ENCODE data around the gene FOXRED1. TPM values are rescaled to one million over a fixed set of nuclear protein-coding genes. Genes with fewer than 3 reads are reported as not detected.

The FOXRED1 gene
- total RNA-seq, 1 donor from 2014 or later = 14.8 TPM

DNA sequence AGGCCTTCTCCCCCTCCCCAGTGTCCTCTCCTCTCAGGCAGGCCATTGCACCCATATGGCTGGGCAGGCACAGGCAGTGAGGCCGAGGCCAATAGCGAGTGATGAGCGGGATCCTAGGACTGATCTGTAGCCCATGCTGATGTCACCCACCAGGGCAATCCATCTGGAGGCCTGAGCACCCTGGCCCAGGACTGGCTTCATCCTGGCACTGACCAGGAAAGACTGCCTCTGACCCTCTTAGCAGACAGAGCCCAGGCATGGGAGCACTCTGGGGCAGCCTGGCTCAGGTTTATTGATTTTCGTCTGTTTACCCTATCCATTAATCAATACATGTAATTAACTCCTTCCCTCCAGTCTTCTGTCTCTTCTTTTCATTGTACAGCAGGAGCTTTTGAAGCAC lies 8.8 kb downstream of the FOXRED1 start:
- no peak overlapping the region for H3K27ac ChIP-seq
- peaks cover 12% of the 10 kb centered on the region for H3K4me1 ChIP-seq
- no peaks in the 10 kb centered on the region for H3K27me3 ChIP-seq
- H3K36me3 ChIP-seq = peaks cover 18% of the 10 kb centered on the region
- no peak overlapping the region for H3K4me3 ChIP-seq
- TF ChIP-seq, protein P1, sequence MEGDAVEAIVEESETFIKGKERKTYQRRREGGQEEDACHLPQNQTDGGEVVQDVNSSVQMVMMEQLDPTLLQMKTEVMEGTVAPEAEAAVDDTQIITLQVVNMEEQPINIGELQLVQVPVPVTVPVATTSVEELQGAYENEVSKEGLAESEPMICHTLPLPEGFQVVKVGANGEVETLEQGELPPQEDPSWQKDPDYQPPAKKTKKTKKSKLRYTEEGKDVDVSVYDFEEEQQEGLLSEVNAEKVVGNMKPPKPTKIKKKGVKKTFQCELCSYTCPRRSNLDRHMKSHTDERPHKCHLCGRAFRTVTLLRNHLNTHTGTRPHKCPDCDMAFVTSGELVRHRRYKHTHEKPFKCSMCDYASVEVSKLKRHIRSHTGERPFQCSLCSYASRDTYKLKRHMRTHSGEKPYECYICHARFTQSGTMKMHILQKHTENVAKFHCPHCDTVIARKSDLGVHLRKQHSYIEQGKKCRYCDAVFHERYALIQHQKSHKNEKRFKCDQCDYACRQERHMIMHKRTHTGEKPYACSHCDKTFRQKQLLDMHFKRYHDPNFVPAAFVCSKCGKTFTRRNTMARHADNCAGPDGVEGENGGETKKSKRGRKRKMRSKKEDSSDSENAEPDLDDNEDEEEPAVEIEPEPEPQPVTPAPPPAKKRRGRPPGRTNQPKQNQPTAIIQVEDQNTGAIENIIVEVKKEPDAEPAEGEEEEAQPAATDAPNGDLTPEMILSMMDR (IDR thresholded peaks at IDR 0.05) = no peak
- H3K9me3 ChIP-seq = no peaks in the 10 kb centered on the region
- DNase-seq (no peak), ATAC-seq (no peak)
- intact Hi-C loops (cut with DNase I) = no loop called here

DNA sequence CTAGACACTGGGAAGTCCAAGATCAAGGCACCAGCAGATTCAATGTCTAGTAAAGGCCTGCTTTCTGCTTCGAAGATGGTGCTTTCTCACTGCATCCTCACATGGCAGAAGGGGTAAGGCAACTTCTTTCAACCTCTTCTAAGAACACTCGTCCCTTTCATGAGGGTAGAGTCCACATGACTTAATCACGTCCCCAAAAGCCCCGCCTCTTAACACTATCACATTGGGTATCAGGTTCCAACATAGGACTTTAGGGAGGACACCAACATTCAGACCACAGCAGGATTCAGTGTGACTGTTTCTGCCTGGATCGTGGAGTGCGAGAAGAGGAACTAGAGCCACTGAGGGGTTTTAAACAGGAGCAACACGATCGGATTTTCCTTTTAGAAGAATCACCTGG lies 10.2 kb downstream of the FOXRED1 start:
- peaks cover 8% of the 10 kb centered on the region for H3K36me3 ChIP-seq
- intact Hi-C loops (cut with DNase I) = no loop called here
- H3K9me3 ChIP-seq = no peaks in the 10 kb centered on the region
- H3K27me3 ChIP-seq = no peaks in the 10 kb centered on the region
- H3K4me1 ChIP-seq = peaks cover 19% of the 10 kb centered on the region
- no peak for ATAC-seq
- DNase-seq = no peak
- no peak overlapping the region for H3K4me3 ChIP-seq
- no peak overlapping the region for H3K27ac ChIP-seq
- TF ChIP-seq, protein P1 (IDR thresholded peaks at IDR 0.05) = no peak

DNA sequence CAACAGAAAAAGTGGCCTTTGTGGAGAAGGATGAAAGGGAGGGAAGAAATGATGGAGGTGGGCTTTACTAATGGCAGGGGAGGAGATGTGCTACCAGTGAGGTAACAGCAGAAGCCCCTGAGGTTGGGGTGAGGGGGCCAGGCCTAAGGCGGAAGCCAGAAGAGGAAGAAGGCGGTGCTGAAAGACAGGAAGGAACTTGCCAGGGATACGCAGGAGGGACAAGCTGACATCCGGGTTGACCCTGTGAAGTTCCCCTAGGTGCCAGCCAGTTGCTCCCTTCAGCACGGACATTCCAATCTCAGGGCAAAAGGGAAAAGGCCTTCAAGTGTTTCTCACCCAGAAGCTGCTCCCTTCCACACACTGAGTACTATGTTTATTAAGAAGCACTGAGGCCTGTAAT lies 11.6 kb downstream of the FOXRED1 start:
- TF ChIP-seq, protein P1 (IDR thresholded peaks at IDR 0.05) = no peak
- peaks cover 7% of the 10 kb centered on the region for H3K36me3 ChIP-seq
- intact Hi-C loops (cut with DNase I) = no loop called here
- ATAC-seq = peak; percentile 13
- H3K4me3 ChIP-seq = no peak overlapping the region
- DNase-seq = no peak
- H3K4me1 ChIP-seq = peaks cover 23% of the 10 kb centered on the region
- no peaks in the 10 kb centered on the region for H3K27me3 ChIP-seq
- peak overlapping the region; percentile 40 for H3K27ac ChIP-seq
- no peaks in the 10 kb centered on the region for H3K9me3 ChIP-seq

DNA sequence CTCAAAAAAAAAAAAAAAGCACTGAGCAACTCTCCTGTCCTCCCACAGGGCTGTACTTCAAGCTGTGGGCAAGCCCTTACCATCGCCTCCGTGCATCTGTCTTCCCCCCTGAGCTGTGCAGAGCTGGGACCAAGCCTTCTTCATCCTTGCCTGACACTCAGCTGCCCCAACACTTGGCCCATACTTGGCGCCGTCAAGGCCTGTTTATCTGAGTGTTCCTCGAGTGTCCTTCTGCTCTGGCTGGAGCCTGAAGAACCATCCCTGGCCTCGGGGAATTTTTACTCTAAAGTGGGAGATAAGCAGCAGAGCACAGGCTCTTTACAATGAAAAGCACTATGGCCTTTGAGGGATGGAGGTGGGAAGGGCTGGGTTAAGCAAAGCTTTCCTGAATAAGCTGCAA lies 12.3 kb downstream of the FOXRED1 start:
- no peaks in the 10 kb centered on the region for H3K27me3 ChIP-seq
- peaks cover 23% of the 10 kb centered on the region for H3K4me1 ChIP-seq
- no peak overlapping the region for H3K27ac ChIP-seq
- peak; percentile 57 for ATAC-seq
- H3K9me3 ChIP-seq = no peaks in the 10 kb centered on the region
- TF ChIP-seq, protein P1 (IDR thresholded peaks at IDR 0.05) = no peak
- peak; percentile 71 for DNase-seq
- no peak overlapping the region for H3K4me3 ChIP-seq
- intact Hi-C loops (cut with DNase I) = no loop called here
- H3K36me3 ChIP-seq = peaks cover 7% of the 10 kb centered on the region

DNA sequence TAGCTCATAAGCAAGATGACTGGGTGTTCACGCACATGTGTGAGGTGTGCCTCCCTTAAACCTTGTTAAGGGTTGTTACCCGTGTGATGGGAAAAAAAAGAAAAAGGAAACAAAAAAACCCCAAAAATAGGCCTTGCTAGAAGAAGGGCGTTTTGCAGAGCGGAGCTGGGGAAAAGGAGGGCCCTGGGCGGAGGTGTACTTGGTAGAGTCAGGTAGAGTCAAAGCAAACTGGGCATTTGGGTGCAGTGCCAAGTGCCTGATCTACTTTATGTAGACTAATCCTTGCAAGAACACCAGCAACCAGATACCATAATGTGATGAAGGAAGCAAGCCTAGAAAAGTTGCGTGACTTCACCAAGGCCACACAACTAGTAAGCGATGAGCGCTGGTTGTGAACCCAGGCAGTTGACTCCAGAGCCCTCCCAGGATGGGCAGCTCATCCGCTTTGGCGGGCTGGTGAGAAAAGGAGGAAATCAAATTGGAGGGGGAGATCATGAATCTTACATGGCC lies 12.8 kb downstream of the FOXRED1 start:
- TF ChIP-seq, protein P1 (IDR thresholded peaks at IDR 0.05) = no peak
- Histone ChIP-seq H3K27me3 (no peaks in the 10 kb centered on the region), H3K9me3 (no peaks in the 10 kb centered on the region), H3K4me1 (peaks cover 23% of the 10 kb centered on the region), H3K27ac (peak overlapping the region; percentile 90), H3K4me3 (no peak overlapping the region), H3K36me3 (peaks cover 7% of the 10 kb centered on the region)
- intact Hi-C loops (cut with DNase I) = no loop called here
- ATAC-seq (no peak), DNase-seq (no peak)

DNA sequence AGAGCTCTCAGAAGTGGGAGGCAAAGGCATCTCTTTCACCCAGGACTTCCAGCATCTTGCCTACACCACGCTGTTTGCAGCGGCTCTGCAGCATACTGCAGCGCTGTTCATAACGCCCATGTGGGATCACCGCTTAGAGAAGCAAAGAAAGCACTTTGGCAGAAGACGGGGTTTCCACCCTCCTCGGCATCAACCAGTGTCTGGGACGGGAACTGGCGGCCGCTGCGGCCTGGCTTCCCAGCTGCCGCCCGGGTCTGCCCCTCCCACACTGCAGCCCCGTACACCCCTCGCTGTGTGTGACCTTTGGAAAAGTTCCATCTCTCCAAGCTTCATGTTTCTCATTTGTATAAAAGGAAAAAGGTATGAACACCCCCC lies 13.4 kb downstream of the FOXRED1 start:
- Histone ChIP-seq H3K9me3 (no peaks in the 10 kb centered on the region), H3K36me3 (peaks cover 2% of the 10 kb centered on the region), H3K4me3 (peak overlapping the region; percentile 63), H3K27me3 (no peaks in the 10 kb centered on the region), H3K4me1 (peaks cover 23% of the 10 kb centered on the region), H3K27ac (peak overlapping the region; percentile 90)
- DNase-seq = peak; percentile 71
- TF ChIP-seq, protein P1 (IDR thresholded peaks at IDR 0.05) = no peak
- ATAC-seq = peak; percentile 51
- intact Hi-C loops (cut with DNase I) = no loop called here
